ENCODE results near the gene MBP. TPM values are rescaled to one million over a fixed set of nuclear protein-coding genes. Genes with fewer than 3 reads are reported as not detected.
A peak's percentile ranks its signal among the peaks of the same experiment; 100 is the strongest.
"Not testable (repeated sequence)": the region's sequence is repeated elsewhere in the genome, so short reads cannot be mapped to it uniquely, and the experiment has no call there.

MBP gene
- total RNA-seq, 2 donors from 2014 or later = 52.2 to 60.0 TPM

- H3K9me3 Mint-ChIP-seq = no peaks in the 10 kb centered on the region
Observed at GRCh38 chr18:76974386-76974785, 158.2 kb downstream of the MBP start.

GRCh38 chr18:76973520-76974266 lies 158.9 kb downstream of the MBP start:
- H3K27ac Mint-ChIP-seq = no peak overlapping the region
- ATAC-seq = no peak
- no peaks in the 10 kb centered on the region for H3K36me3 Mint-ChIP-seq
- DNase-seq (ENCODE audit: low spot score in 2 of 2) = no peak
- H3K9me3 Mint-ChIP-seq = no peaks in the 10 kb centered on the region

More at GRCh38 chr18:76974386-76974785, 158.2 kb downstream of the MBP start:
- no peak overlapping the region for H3K27ac Mint-ChIP-seq
- DNase-seq (ENCODE audit: low spot score in 2 of 2) (no peak), ATAC-seq (no peak)
- H3K36me3 Mint-ChIP-seq = no peaks in the 10 kb centered on the region

GRCh38 chr18:76972846-76973519 lies 159.6 kb downstream of the MBP start:
- ATAC-seq = no peak
- no peak overlapping the region for H3K27ac Mint-ChIP-seq

GRCh38 chr18:76972241-76972640 lies 160.3 kb downstream of the MBP start:
- Mint-ChIP-seq H3K9me3 (no peaks in the 10 kb centered on the region), H3K27ac (no peak overlapping the region), H3K36me3 (no peaks in the 10 kb centered on the region)
- no peak for DNase-seq (ENCODE audit: low spot score in 2 of 2)
- no peak for ATAC-seq

More at GRCh38 chr18:76972846-76973519, 159.6 kb downstream of the MBP start:
- no peak for DNase-seq (ENCODE audit: low spot score in 2 of 2)
- Mint-ChIP-seq H3K36me3 (no peaks in the 10 kb centered on the region), H3K9me3 (no peaks in the 10 kb centered on the region)

- no peak overlapping the region for H3K27ac Mint-ChIP-seq
- no peak for DNase-seq (ENCODE audit: low spot score in 2 of 2)
- no peaks in the 10 kb centered on the region for H3K9me3 Mint-ChIP-seq
- no peak for ATAC-seq
- H3K36me3 Mint-ChIP-seq = no peaks in the 10 kb centered on the region
Observed at GRCh38 chr18:76970770-76971559, 161.6 kb downstream of the MBP start.

- H3K27ac Mint-ChIP-seq = no peak overlapping the region
- H3K9me3 Mint-ChIP-seq = no peaks in the 10 kb centered on the region
- H3K36me3 Mint-ChIP-seq = peaks cover 8% of the 10 kb centered on the region in 2 donors
- peak in 1 of 2 donors; percentile 38 for ATAC-seq
- no peak for DNase-seq (ENCODE audit: low spot score in 2 of 2)
Observed at GRCh38 chr18:76967721-76968472, 164.7 kb downstream of the MBP start.

GRCh38 chr18:76967299-76967698 lies 165.3 kb downstream of the MBP start:
- H3K9me3 Mint-ChIP-seq, H3K27ac Mint-ChIP-seq: not testable (repeated sequence)

GRCh38 chr18:76965555-76966151 lies 166.9 kb downstream of the MBP start:
- H3K27ac Mint-ChIP-seq; ATAC-seq; H3K9me3 Mint-ChIP-seq; DNase-seq (ENCODE audit: low spot score in 2 of 2): not testable (repeated sequence)
- H3K36me3 Mint-ChIP-seq = peaks cover 26 to 31% of the 10 kb centered on the region in 2 donors

More at GRCh38 chr18:76967299-76967698, 165.3 kb downstream of the MBP start:
- H3K36me3 Mint-ChIP-seq = peaks cover 13 to 14% of the 10 kb centered on the region in 2 donors
- not testable (repeated sequence) for DNase-seq (ENCODE audit: low spot score in 2 of 2); ATAC-seq

- Mint-ChIP-seq H3K36me3 (peaks cover 36 to 40% of the 10 kb centered on the region in 2 donors), H3K9me3 (no peaks in the 10 kb centered on the region), H3K27ac (no peak overlapping the region)
- DNase-seq (ENCODE audit: low spot score in 2 of 2) (no peak), ATAC-seq (no peak)
Observed at GRCh38 chr18:76963936-76964335, 168.6 kb downstream of the MBP start.

- ATAC-seq (no peak), DNase-seq (ENCODE audit: low spot score in 2 of 2) (no peak)
- Mint-ChIP-seq H3K36me3 (peaks cover 37 to 40% of the 10 kb centered on the region in 2 donors), H3K9me3 (no peaks in the 10 kb centered on the region), H3K27ac (no peak overlapping the region)
Observed at GRCh38 chr18:76962851-76963250, 169.7 kb downstream of the MBP start.

GRCh38 chr18:76960528-76961035 lies 172.0 kb downstream of the MBP start:
- no peaks in the 10 kb centered on the region for H3K9me3 Mint-ChIP-seq
- DNase-seq (ENCODE audit: low spot score in 2 of 2) = no peak
- H3K27ac Mint-ChIP-seq = no peak overlapping the region
- peaks cover 37 to 40% of the 10 kb centered on the region in 2 donors for H3K36me3 Mint-ChIP-seq
- no peak for ATAC-seq

GRCh38 chr18:76959605-76960004 lies 173.0 kb downstream of the MBP start:
- Mint-ChIP-seq H3K36me3 (peaks cover 37 to 40% of the 10 kb centered on the region in 2 donors), H3K9me3 (no peaks in the 10 kb centered on the region), H3K27ac (no peak overlapping the region)
- no peak for DNase-seq (ENCODE audit: low spot score in 2 of 2)
- ATAC-seq = no peak

GRCh38 chr18:76958692-76959341 lies 173.8 kb downstream of the MBP start:
- Mint-ChIP-seq H3K27ac (no peak overlapping the region), H3K36me3 (peaks cover 37 to 40% of the 10 kb centered on the region in 2 donors), H3K9me3 (no peaks in the 10 kb centered on the region)
- no peak for ATAC-seq
- no peak for DNase-seq (ENCODE audit: low spot score in 2 of 2)

GRCh38 chr18:76957384-76958355 lies 174.9 kb downstream of the MBP start:
- H3K36me3 Mint-ChIP-seq = peaks cover 28 to 29% of the 10 kb centered on the region in 2 donors
- no peak for ATAC-seq
- DNase-seq (ENCODE audit: low spot score in 2 of 2) = no peak
- H3K9me3 Mint-ChIP-seq = no peaks in the 10 kb centered on the region
- peak overlapping the region; percentile 18 to 82 for H3K27ac Mint-ChIP-seq

Measured in activated naive CD4-positive, alpha-beta T cell treated with anti-CD3 and anti-CD28 coated beads, Interleukin-2, amount 50 U/mL, for 72 hours (primary cell).